Hematopoietic multipotent progenitor cell treated with erythropoietin and hydrocortisone succinate and interleukin-3 and kit ligand, for 4 days (in vitro differentiated cells): Measurements from ENCODE around the gene CYB5RL.
"Not testable (repeated sequence)": the region's sequence is repeated elsewhere in the genome, so short reads cannot be mapped to it uniquely, and the experiment has no call there.

Experiments
- DNase-seq: peaks from one replicate; pipeline ENCODE4 v3.0.0-alpha.2; 2015

Gene CYB5RL

GRCh38 chr1:54199765-54200518, at the start of gene CYB5RL, which contains the start of gene MRPL37:
CYB5RL (minus strand) TSS chr1:54200030; CDS start chr1:54195616, 4,414 bp downstream.
MRPL37 (plus strand) TSS chr1:54200167; CDS start chr1:54200244, 77 bp downstream.
- DNase-seq, result peak; percentile 98

GRCh38 chr1:54248966-54249365, 49.1 kb upstream of the CYB5RL start:
- no peak for DNase-seq

GRCh38 chr1:54247863-54248515, 48.2 kb upstream of the CYB5RL start:
- no peak for DNase-seq

- DNase-seq, result no peak
Measured at GRCh38 chr1:54246116-54246721, 46.4 kb upstream of the CYB5RL start.

GRCh38 chr1:54245501-54245900, 45.7 kb upstream of the CYB5RL start:
- DNase-seq, result no peak

GRCh38 chr1:54244655-54245054, 44.8 kb upstream of the CYB5RL start:
- no peak for DNase-seq

- no peak for DNase-seq
Measured at GRCh38 chr1:54243022-54243421, 43.2 kb upstream of the CYB5RL start.

- no peak for DNase-seq
Measured at GRCh38 chr1:54241364-54241763, 41.5 kb upstream of the CYB5RL start.

GRCh38 chr1:54240741-54241335, 41.0 kb upstream of the CYB5RL start:
- DNase-seq, result no peak

GRCh38 chr1:54239631-54240031, 39.8 kb upstream of the CYB5RL start:
- no peak for DNase-seq

GRCh38 chr1:54239035-54239383, 39.2 kb upstream of the CYB5RL start:
- no peak for DNase-seq

GRCh38 chr1:54238353-54239034, 38.7 kb upstream of the CYB5RL start:
- DNase-seq, result peak; percentile 77

GRCh38 chr1:54237586-54237985, 37.8 kb upstream of the CYB5RL start:
- no peak for DNase-seq

- DNase-seq, result no peak
Measured at GRCh38 chr1:54234284-54234683, 34.5 kb upstream of the CYB5RL start.

- not testable (repeated sequence) for DNase-seq
Measured at GRCh38 chr1:54233196-54233595, 33.4 kb upstream of the CYB5RL start.

GRCh38 chr1:54230507-54231339, 30.9 kb upstream of the CYB5RL start:
- DNase-seq, result peak; percentile 86

GRCh38 chr1:54229281-54229891, 29.6 kb upstream of the CYB5RL start:
- DNase-seq, result peak; percentile 96

- no peak for DNase-seq
Measured at GRCh38 chr1:54228638-54229079, 28.8 kb upstream of the CYB5RL start.

GRCh38 chr1:54227891-54228310, 28.1 kb upstream of the CYB5RL start:
- DNase-seq, result peak; percentile 54

GRCh38 chr1:54227091-54227602, 27.3 kb upstream of the CYB5RL start:
- DNase-seq, result peak; percentile 75

- no peak for DNase-seq
Measured at GRCh38 chr1:54225986-54226559, 26.2 kb upstream of the CYB5RL start.
